DND-41 (cell line): Measurements from ENCODE around the gene MINK1.

Experiments
- ATAC-seq: fragments of 200-7000 bp; cut with Tn5 transposase; 3 replicates; pipeline ENCODE4 v1.9.1; 2021; ENCODE audit warnings: low read depth; ENCODE audit not compliant: insufficient read depth
- DNase-seq: peaks from one replicate; pipeline ENCODE4 v3.0.0-alpha.2; 2020
- H2AFZ ChIP-seq: 2 replicates; pipeline ENCODE4 v1.6.0; 2012; ENCODE audit warnings: low read depth, low read length
- H3K27ac ChIP-seq: 2 replicates; pipeline ENCODE4 v1.5.1; 2012; ENCODE audit warnings: low read length, inconsistent platforms
- H3K27me3 ChIP-seq: fragments of 200-600 bp; sonication (generic); 2 replicates; pipeline ENCODE4 v1.6.0; 2012; ENCODE audit warnings: low read length, mild to moderate bottlenecking, inconsistent platforms; ENCODE audit not compliant: insufficient read depth, poor library complexity
- H3K36me3 ChIP-seq: 2 replicates; pipeline ENCODE4 v1.5.1; 2012; ENCODE audit warnings: low read length, inconsistent platforms; ENCODE audit not compliant: insufficient read depth
- H3K4me1 ChIP-seq: 2 replicates; pipeline ENCODE4 v1.5.1; 2012; ENCODE audit warnings: mild to moderate bottlenecking, low read length; ENCODE audit not compliant: insufficient read depth
- H3K4me2 ChIP-seq: 2 replicates; pipeline ENCODE4 v1.6.0; 2012; ENCODE audit warnings: mild to moderate bottlenecking, moderate library complexity, low read length, inconsistent platforms; ENCODE audit not compliant: insufficient read depth
- H3K4me3 ChIP-seq, 2 experiments: fragments of 200-600 bp in 1 of 2; shearing (Covaris generic) in 1 of 2; 2 replicates each; pipeline ENCODE4 v1.5.1; 2012 to 2016; ENCODE audit warnings: inconsistent platforms in 2 of 2, low read length in 2 of 2, mild to moderate bottlenecking in 2 of 2, low read depth in 1 of 2, moderate library complexity in 1 of 2
- H3K79me2 ChIP-seq: 2 replicates; pipeline ENCODE4 v1.6.0; 2012; ENCODE audit warnings: low read length, inconsistent platforms; ENCODE audit not compliant: insufficient read depth
- H3K9ac ChIP-seq: 2 replicates; pipeline ENCODE4 v1.6.0; 2012; ENCODE audit warnings: low read depth, mild to moderate bottlenecking, inconsistent platforms, low read length, moderate library complexity
- H3K9me3 ChIP-seq: 2 replicates; pipeline ENCODE4 v1.5.1; 2012; ENCODE audit warnings: low read length, moderate library complexity, mild to moderate bottlenecking, inconsistent platforms; ENCODE audit not compliant: insufficient read depth, severe bottlenecking
- H4K20me1 ChIP-seq: 2 replicates; pipeline ENCODE4 v1.6.0; 2012; ENCODE audit warnings: low read length; ENCODE audit not compliant: insufficient read depth
- CTCF ChIP-seq: IDR thresholded peaks from 2 replicates; pipeline ENCODE4 v1.5.1; 2012; ENCODE audit warnings: borderline replicate concordance, low read length, moderate library complexity, mild to moderate bottlenecking; ENCODE audit not compliant: poor library complexity, severe bottlenecking; ENCODE audit errors: extremely low read depth
- EZH2 ChIP-seq: IDR thresholded peaks from 3 replicates; pipeline ENCODE4 v1.6.1; 2012; ENCODE audit warnings: borderline replicate concordance, low read depth, mild to moderate bottlenecking, moderate library complexity, low read length, inconsistent platforms; ENCODE audit not compliant: severe bottlenecking

Gene MINK1

GRCh38 chr17:4806777-4807604 lies 26.1 kb upstream of the MINK1 start, which contains the start of gene PLD2:
TSS of gene PLD2 (plus strand) at chr17:4807152. CDS start at chr17:4807773, 621 bp downstream.
- ATAC-seq (peak; percentile 97), DNase-seq (peak; percentile 89)
- Histone ChIP-seq H3K36me3 (no peaks in the 10 kb centered on the region; the same call in 1 of the 2 replicates), H2AFZ (peak within 1 kb of the TSS; percentile 79), H3K4me3 (peak within 1 kb of the TSS; percentile 63 to 81), H4K20me1 (no peaks in the 10 kb centered on the region), H3K27ac (peak within 1 kb of the TSS; percentile 44; the same call in 1 of the 2 replicates), H3K9ac (peak within 1 kb of the TSS; percentile 79), H3K27me3 (no peaks in the 10 kb centered on the region), H3K4me2 (peak within 1 kb of the TSS; percentile 97), H3K9me3 (no peaks in the 10 kb centered on the region), H3K4me1 (peaks cover 19% of the 10 kb centered on the region), H3K79me2 (no peaks in the 10 kb centered on the region)
- TF ChIP-seq EZH2: no peak
- TF ChIP-seq CTCF: no peak

GRCh38 chr17:4807605-4808377 lies 25.3 kb upstream of the MINK1 start:
- peaks cover 19% of the 10 kb centered on the region for H3K4me1 ChIP-seq
- no peak for TF ChIP-seq EZH2
- no peak for TF ChIP-seq CTCF
- no peak for ATAC-seq
- H4K20me1 ChIP-seq: no peaks in the 10 kb centered on the region
- H3K79me2 ChIP-seq: no peaks in the 10 kb centered on the region
- H3K27me3 ChIP-seq: no peaks in the 10 kb centered on the region
- no peak overlapping the region for H3K27ac ChIP-seq
- H3K36me3 ChIP-seq: no peaks in the 10 kb centered on the region; the same call in 1 of the 2 replicates
- no peaks in the 10 kb centered on the region for H3K9me3 ChIP-seq
- H2AFZ ChIP-seq: 0 out of 2 replicates have a peak overlapping the region, but pooled peaks have one; percentile 6
- H3K4me2 ChIP-seq: peak overlapping the region; percentile 97
- peak overlapping the region; percentile 79; the same call in 1 of the 2 replicates for H3K9ac ChIP-seq
- no peak for DNase-seq
- peak overlapping the region in 1 of 2 experiments; percentile 81; a peak in 2 of 4 replicates for H3K4me3 ChIP-seq

- H3K27me3 ChIP-seq: no peaks in the 10 kb centered on the region
- TF ChIP-seq CTCF: no peak
- TF ChIP-seq EZH2: no peak
- H3K4me1 ChIP-seq: peaks cover 19% of the 10 kb centered on the region
- H3K27ac ChIP-seq: no peak overlapping the region
- DNase-seq: no peak
- no peaks in the 10 kb centered on the region for H3K9me3 ChIP-seq
- ATAC-seq: no peak
- no peak overlapping the region; the same call in 1 of the 2 replicates for H3K4me2 ChIP-seq
- H3K79me2 ChIP-seq: no peaks in the 10 kb centered on the region
- H3K36me3 ChIP-seq: no peaks in the 10 kb centered on the region; the same call in 1 of the 2 replicates
- H3K9ac ChIP-seq: no peak overlapping the region
- H2AFZ ChIP-seq: no peak overlapping the region
- no peaks in the 10 kb centered on the region for H4K20me1 ChIP-seq
- no peak overlapping the region for H3K4me3 ChIP-seq
Measured at GRCh38 chr17:4808378-4808767, 24.8 kb upstream of the MINK1 start.
